Hindlimb muscle (tissue), 1 donor: ENCODE data around the gene NTSR2. TPM values are rescaled to one million over a fixed set of nuclear protein-coding genes. Genes with fewer than 3 reads are reported as not detected.
"Not testable (repeated sequence)": the region's sequence is repeated elsewhere in the genome, so short reads cannot be mapped to it uniquely, and the experiment has no call there.

Experiments used
- DNase-seq: peaks from one replicate; pipeline ENCODE4 v3.0.0-alpha.2; 2013
- polyA plus RNA-seq: library from polyadenylated mRNA; unstranded; fragments of 120-200 nt; gene quantifications from one replicate; pipeline ENCODE4 v1.2.1, GENCODE V29; 2013; ENCODE audit not compliant: insufficient read length

Gene NTSR2
- polyA plus RNA-seq, 1 donor: not detected

DNA sequence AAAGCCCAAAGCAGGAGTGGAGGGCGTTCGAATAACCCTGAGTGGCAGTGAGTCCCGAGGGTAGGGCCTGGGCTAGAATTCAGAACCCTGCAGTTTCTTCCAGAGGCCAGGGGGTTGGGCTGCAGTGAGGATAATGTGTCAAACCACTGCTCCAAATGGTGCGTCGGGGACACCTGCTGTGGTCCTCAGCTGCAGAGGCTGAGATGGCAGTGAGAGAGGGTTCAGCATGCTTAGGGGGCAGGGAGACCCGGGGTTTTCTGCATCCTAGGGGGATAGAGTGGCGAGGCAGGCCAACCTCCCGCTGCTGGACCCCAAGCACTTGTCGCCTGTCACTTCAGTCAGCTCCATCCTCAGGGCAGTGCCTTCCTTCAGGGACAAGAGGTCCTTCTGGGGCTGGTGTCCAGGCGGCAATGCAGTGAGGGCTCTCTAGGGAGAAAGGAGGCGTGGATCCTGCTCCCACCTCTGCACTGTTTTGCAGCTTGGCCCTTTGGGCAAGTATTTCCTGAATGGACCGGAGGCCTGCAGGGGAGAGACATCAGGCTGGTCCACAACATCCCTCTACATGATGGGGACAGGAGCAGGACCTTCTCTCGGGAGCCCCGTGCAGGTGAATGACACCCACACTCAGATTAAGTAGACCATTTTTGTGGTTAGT, 8.4 kb upstream of the NTSR2 start:
- no peak for DNase-seq

DNA sequence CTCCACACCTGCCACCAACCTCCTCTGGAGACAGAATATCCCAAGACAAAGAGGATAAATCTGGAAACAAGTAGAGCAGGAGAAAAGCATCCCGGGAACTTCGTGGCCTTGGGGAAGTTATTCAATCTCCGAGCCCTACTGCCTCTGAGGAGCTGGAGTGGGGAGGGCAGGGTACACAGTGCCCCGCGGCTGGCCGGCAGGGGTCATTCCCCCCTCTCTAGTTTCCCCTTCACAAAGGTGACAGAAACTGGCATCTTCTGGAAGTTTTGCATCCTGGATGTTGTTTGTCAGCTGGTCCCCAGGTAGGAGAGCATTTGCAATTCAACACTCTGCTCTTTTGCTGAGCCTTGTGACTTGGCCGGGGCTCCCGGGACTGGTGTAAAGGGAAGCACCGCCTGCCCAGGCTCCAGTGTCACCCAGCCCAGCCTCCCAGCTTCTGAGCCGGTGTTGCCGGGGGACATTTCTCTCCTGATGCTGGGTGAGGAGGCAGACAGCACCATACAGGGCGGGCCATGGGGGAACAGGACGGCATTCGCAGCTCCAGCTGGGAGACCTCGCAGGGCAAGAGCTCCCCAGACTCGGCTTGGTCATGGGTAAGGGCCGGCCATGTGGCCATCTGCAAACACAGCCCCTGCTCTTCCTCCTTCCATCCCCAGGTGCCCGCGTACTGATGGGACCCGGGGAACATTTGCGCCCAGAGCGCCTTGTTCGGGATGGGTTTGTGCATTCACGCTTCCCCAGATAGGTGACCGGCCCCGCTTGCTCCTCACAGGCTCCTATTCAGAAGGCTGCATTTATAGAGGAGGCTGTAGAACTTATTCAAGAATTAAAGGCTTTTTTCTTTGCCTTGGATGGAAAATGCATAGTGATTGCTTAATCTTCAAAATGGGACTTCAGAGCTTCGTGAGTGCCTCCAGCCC, 7.4 kb upstream of the NTSR2 start:
- DNase-seq: no peak

DNA sequence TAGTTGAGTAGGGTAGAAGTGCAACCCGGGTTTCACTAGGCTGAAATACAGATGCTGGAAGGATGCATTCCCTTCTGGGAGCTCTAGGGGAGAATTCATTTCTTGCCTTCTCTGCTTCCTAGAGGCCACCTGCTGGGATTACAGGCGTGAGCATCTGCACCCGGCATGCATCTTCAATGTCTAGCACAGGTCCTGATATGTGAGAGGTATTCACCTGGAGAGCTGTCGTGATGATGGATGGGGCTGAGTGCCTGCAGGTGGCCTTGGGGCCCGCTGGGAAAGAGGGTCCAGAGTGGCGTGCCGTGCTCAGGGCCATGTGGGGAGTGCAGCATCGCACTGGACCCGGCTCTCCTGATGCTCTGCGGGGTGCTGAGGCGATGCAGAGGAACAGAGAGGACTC, 6.6 kb upstream of the NTSR2 start:
- no peak for DNase-seq

DNA sequence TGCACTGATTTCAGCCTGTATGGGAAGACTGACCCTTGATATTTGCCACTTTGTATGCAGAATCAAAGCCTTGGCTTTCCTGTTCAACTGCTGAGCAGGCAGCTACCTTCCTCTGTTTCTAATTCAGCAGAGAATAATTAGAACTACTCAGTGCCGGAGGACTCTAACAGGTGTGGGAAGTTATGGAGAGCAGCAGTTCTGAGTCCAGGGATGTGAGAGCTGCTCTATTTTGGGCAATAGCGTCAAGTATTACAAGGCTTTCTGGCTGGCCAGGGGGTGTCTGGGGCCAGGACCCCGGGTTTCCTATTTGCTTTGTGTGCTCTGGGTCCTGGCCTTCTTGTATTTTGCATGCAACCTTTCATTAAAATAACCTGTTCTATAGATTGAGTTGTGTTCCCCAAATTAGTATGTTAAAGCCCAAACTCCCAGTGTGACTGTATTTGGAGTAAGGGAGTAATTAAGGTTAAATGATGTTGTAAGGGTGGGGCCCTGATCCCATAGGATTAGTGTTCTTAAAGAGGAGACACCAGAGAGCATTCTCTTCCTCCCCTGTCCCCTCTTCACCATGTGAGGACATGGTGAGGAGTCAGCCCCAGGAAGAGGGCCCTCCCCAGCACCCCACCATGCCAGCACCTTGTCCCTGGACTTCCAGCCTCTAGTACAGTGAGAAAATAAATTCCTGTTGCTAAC, 5.6 kb upstream of the NTSR2 start:
- DNase-seq: no peak

DNA sequence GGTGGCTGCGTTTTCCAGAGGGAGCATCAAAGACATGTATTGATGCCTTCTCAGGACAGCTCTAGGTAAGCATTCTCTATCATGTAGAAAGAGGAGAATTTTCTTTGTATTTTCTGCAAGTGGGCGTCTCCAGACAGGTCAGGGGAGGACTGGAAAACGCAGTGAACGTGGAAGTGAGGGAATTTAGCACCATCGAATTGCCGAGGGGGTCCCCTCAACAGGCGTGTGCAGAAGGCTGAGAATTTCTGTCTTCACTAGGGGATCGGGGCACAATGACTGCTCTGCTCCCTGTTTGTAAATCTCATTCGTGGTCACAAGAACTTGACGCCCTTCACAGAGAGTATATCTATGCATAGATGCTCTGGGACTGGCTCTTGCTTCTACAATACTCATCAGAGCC, 5.0 kb upstream of the NTSR2 start:
- DNase-seq: no peak

DNA sequence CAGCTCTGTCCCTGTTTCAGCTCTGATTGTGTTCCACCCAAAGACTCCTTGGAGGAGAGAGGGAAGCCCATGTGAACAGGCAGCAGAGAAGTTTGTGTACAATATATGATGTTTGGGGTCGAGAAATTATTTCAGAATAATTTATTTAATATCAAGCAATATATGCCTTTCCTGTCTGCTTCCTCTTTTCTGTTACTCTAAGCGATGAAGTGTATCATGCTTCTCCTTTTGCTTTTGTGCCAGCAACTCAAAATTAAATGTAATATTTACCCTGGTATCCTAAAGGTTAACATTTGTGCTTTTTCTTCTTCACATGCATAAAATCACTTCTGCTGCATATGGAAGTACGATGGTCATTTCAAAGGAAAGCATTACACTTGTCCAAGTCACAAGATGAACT, 2.4 kb upstream of the NTSR2 start:
- DNase-seq: no peak

DNA sequence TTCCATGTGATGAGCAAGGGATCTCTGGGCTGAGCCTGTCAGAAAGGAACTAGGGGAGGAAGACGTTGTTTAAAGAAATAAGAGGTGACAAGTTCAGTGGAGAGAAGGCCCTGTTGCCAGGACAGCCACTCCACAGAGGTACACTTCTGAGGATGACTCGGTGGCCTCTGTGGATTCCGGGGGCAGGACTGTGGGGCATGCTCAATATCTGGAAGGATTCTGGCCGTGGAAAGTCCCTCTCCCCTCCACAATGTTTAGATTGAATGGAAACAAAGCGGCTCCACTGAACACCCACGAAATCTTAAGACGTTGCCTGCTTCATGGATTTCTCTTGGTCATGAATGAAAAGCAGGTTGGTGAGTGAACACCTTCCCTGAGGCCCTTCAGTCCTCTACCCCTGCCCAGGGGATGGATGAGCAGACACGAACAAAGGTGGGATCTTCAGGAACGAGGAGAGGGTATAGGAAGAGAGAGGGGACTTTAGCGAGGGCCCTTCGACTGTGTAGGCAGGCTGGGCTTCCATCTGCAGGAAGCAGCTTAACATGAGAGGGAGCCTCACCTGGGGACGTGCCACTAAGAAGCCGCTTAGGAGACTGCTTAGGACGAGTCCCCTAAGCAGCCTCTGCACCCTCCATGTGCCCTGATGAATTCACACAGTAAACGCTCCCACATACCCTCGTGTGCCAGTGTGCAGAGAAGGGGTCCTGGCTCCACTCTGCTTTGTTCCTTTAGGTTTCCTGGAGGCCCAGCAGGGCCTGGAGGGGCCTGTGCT, 1.9 kb downstream of the NTSR2 start:
- no peak for DNase-seq

DNA sequence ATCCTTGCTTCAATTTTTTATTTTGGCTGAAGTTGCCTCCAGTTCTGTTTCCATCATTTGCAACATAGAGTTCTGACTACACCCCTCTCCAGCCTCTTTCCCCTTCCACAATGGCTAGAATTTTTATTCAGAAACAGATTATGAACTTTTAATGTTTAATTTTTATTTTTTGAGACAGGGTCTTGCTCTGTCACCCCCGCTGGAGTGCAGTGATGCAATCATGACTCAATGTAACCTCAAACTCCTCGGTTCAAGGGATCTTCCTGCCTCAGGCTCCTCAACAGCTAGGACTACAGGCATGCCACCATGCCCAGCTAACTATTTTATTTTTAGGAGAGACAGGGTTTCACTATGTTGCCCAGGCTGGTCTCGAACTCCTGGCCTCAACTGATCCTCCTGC, 2.8 kb downstream of the NTSR2 start:
- no peak for DNase-seq

DNA sequence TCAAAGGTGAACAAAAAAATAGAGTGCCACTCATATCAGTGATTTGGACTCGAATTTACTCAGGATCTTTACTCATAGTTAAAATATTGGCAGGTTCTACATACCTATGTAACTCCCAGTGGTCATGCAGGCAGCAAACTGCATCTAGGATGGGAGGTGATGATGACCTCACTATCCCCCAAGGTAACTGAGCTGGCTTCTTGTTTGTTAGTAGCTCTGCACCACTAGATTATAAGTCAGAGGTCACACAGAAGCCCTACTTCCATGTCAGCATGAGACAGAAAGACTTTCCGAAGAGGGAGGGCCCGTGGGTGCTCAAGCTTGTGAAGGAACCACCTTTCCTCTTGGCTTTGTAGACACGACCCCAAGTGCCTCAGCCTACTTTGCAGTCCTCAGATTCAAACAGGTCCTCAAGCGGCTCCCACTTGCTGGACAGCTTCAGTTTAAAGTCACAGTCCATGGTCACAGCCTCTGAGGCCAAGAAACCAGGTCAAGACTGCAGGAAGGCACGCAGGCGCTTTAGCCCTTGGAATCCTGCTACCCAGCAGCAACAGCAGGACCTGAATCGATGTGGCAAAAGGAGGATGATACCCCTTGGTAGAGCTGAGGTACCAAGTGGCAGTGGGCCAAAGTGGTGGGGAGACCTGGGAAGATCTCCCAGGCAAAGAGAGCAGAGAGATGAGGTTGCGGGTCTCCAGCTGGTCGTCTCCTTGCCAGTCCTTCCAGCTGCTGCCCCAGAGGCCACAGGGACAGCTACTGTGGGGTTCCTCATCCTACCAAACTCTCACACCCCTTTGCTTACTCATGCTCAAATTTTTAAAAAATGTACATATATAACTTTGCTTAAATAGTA, 4.3 kb downstream of the NTSR2 start:
- no peak for DNase-seq

DNA sequence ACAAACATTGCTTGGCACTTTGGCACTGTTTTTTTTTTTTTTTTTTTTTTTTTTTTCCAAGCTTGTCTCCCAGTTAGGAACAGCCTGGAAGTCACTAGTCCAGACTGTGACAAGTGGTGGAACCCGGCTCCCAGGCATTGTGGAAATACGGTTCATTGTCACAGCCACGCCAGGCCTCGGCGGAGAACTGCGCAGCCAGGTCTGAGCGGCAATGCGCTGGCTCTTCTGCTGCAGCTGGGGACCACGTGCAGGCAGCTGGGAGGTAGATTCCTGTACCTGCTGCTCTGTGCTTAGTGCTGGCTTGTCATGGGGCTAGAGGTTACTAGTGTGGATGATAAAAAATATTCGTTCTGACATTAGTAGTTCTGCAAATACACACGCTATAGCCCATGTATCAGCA, 5.0 kb downstream of the NTSR2 start:
- DNase-seq: no peak

DNA sequence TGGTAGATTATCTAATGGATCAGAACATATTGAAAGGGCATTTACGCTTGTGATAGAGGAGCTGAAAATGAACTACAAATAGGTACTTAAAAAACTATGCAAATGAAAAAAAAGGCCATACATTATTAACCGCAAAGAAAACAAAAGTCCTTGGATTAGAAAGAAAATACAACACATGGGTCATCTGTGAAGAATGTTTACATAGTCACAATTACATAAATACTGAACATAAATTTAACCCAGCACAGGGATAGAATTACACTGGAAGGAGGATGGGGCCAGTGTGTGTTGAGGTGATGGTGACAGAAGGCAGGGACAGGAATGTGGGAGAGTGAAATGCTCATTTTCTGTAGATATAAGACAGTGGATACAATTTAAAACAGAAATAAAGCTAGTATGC, 6.6 kb downstream of the NTSR2 start:
- no peak for DNase-seq

DNA sequence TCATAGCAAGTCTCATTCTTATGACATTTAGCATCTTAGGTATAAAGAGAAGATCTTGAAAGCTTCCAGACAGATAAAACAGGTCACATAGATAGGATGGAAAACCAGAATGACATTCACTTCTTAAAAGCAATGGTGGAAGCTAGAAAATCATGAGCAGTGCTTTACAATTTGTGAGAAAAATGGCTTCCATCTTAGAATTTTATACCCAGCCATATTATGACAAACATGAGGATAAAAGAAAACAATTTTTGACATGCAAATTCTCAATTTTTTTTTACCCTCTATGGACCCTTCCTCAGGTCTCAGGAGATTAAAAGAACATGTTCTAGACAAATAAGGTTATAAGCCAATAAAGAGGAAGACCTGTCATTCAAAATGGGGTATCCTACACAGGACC, 7.1 kb downstream of the NTSR2 start:
- no peak for DNase-seq

DNA sequence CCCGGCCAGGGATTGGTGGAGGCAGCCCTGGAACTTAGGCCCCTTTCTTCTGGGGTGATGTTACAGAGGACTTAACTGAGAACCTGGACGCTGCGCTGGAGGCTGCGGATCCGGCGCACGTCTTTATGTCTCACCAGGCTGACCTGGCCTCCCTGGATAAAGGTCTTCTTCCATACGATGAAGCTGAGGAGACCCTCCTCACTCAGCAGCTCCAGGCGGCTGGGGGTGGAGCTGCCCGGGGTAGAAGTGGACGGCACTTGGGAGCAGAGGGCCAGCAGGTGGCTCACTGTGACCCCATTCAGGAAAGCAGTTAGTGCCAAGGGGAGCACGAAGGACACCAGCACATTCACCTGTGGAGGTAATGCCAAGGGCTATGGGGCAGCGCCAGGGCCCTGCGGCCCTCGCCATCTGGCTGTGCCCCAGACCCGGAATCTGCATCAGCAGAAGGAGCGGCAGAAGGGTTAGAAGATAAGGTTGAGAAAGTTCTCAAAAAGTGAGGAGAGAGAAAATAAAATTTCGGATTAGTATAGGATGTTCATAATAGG, 8.0 kb downstream of the NTSR2 start:
- no peak for DNase-seq

DNA sequence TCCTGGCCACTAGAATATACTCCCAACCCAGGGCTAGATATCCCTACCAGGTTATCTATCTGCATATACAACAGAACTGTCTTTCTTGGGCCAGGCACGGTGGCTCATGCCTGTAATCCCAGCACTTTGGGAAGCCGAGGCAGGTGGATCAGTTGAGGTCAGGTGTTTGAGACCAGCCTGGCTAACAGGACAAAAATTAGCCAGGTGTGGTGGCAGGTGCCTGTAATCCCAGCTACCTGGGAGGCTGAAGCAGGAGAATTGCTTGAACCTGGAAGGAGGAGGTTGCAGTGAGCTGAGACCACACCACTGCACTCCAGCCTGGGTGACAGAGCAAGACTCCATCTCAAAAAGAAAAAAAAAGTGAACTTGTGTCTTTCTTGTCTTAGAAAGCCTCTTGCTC, 9.6 kb downstream of the NTSR2 start:
- DNase-seq: not testable (repeated sequence)

DNA sequence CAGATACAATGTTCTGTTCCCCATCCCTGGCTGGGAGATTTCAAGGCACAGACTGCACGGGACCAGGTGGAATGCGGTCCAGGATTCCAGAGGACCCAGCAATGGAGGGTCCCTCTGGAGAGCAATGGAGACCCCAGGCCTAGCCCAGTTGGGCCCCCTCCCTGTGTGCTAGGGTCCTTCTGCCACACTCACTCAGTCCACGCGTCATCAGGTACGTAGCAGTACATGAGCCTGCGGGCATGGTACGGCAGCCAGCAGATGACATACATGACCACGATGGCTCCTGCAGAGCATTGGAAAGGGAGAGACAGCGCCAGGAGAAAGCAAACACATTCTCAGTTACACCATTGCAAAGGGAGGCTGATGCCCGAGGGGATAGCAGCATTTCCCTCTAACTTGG, 10.1 kb downstream of the NTSR2 start:
- no peak for DNase-seq

DNA sequence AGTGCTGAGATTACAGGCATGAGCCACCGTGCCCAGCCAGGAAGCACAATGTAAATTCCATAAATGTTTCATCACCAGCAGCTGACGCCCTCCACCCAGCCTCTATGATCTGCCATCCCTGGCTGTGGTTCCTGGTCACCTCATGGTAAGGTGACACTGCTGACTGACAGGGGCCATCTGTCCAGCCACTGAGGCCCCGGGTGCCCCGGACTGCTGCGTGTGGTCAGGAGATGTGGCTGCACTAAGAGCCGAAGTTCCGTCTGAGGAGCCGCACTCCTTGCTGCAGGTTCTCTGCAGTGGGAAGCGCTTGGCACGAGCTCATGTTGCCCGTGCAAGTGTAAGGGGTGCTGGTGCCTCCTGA, 10.9 kb downstream of the NTSR2 start:
- DNase-seq: no peak

DNA sequence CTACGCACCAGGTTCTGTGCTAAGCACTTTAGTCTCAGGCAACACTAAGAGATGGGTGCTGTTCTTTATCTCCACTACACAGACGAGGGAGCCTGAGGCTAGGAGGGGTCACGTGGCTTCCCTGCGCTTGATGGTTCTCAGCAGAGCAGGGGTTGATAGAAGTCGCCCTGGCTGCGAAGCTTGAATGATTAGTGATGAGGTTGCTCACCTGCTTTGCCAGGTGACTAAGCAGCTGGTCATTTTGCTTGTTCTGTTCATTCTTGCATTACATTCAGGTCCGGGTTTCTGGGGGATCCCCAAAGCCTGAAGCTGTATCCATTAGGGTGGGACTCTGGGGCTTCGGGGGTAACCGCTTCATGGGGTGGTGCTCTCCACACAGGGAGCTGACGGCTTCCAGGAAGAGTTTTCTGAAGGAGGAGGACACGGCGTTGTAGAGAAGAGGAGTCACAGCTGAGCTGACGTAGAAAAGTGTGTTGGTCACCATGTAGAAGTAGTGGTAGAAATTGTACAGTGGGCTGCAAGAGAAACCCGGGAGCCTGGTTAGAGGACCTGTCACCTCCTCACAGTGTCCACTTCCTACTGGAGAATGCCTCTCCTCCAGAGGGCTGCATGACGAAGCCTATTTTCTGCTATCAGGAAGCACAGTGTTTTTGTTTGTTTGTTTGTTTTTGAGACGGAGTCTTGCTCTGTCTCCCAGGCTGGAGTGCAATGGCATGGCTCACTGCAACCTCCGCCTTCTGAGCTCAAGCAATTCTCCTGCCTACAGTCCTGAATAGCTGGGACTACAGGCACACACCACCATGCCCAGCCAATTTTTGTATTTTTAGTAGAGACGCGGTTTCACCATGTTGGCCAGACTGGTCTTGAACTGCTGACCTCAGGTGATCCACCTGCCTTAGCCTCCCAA, 11.5 kb downstream of the NTSR2 start:
- no peak for DNase-seq

DNA sequence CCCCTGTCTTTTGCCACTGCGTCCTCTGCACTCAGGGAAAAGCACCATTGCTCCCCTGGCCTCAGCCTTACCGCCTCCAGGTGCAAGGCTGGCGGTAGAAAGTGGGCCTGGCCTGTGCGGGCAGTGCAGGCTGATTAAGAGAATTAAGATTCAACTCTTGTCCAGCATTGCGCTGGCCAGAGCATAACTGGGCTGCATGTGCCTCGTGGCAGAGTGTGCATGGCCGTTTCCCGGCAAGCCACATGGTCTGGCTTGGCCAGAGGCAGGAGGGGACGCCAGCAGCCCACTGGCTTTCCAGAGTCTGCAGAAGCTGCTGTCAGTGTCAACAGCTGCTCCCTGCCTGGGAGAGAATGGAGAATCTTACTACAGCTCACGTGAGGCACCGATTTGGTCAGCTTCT, 12.3 kb downstream of the NTSR2 start:
- no peak for DNase-seq

DNA sequence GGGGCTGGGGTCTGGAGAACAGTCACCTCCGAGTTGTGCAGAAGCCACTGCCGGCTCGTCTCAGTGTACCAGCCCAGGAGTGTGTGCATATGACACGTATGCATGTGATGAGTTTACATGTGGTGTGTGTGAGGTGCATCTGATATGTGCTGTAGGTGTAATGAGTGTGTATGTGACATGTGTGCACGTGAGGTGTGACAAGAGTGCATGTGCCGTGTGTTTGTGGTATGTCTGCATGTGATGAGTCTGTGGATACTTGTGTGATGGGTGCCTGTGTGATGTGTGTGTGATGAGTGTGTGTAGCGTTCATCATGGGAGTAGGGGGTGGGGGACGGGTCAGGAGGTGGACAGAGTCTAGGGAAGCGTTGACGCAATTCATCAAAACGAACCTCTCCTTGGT, 12.8 kb downstream of the NTSR2 start:
- DNase-seq: no peak

DNA sequence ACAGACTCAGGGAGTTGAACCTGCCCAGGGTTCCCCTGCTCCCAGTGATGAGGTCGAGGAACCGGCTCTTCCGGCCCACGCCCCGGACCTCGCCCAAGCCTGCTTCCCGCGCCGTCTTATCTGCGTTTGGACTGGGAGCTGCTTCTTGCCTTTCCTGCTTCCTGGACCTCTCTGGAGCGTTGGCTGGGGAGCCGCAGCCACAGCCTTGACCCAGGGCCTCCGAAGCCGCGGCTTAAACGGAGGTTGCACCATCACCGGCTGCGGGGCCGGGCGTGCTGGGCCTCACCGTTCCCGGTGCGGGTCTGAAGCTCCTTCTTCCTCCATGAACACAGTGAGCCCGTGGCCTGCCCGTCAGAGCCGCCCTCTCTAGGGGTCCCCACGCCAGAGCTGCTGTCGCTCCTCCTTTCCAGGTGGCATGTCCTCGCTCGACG, 13.3 kb downstream of the NTSR2 start:
- DNase-seq: no peak
